ENCODE data around the gene TRUB2.
"Not testable (repeated sequence)": the region's sequence is repeated elsewhere in the genome, so short reads cannot be mapped to it uniquely, and the experiment has no call there.

DNA sequence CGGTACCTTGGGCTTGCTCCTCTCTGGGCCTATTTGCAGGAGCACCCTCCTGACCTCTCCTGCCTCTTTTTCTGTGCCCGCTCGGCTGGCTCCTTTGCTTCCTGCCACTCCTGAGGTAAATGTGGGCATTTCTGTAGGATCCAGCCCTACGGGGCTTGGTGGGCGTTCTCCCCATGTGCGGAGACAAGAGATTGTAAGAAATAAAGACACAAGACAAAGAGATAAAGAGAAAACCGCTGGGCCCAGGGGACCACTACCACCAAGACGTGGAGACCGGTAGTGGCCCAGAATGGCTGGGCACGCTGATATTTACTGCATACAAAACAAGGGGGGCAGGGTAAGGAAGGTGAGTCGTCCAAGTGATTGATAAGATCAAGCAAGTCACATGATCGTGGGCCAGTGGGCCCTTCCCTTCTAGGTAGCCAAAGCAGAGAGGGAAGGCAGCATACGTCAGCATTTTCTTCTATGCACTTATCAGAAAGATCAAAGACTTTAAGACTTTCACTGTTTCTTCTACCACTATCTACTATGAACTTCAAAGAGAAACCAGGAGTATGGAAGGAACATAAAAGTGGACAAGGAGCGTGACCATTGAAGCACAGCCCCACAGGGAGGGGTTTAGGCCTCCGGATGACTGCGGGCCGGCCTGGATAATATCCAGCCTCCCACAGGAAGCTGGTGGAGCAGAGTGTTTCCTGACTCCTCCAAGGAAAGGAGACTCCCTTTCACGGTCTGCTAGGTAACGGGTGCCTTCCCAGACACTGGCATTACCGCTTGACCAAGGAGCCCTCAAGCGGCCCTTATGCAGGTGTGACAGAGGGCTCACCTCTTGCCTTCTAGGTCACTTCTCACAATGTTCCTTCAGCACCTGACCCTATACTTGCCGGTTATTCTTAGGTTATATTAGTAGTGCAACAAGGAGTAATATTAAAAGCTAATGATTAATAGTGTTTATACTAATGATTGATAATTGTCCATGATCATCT is 42.9 kb downstream of the TRUB2 start:
- not testable (repeated sequence) for TF ChIP-seq EP300, POLR2AphosphoS5, POLR2A (IDR thresholded peaks at IDR 0.05)
- TF ChIP-seq, protein P1, sequence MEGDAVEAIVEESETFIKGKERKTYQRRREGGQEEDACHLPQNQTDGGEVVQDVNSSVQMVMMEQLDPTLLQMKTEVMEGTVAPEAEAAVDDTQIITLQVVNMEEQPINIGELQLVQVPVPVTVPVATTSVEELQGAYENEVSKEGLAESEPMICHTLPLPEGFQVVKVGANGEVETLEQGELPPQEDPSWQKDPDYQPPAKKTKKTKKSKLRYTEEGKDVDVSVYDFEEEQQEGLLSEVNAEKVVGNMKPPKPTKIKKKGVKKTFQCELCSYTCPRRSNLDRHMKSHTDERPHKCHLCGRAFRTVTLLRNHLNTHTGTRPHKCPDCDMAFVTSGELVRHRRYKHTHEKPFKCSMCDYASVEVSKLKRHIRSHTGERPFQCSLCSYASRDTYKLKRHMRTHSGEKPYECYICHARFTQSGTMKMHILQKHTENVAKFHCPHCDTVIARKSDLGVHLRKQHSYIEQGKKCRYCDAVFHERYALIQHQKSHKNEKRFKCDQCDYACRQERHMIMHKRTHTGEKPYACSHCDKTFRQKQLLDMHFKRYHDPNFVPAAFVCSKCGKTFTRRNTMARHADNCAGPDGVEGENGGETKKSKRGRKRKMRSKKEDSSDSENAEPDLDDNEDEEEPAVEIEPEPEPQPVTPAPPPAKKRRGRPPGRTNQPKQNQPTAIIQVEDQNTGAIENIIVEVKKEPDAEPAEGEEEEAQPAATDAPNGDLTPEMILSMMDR (IDR thresholded peaks at IDR 0.05), result not testable (repeated sequence)

All from stomach (tissue), 4 donors.